ENCODE results near the gene MCC.

MCC gene

GRCh38 chr5:113085880-113086409, 402.3 kb downstream of the MCC start:
- H3K4me3 ChIP-seq (replicated peaks; ENCODE audit: insufficient read depth, low read length), result no peak overlapping the region
- DNase-seq (ENCODE audit: low read depth in 1 of 2, low spot score in 1 of 2), result no peak
- TF ChIP-seq GABPA (IDR thresholded peaks at IDR 0.05; ENCODE audit: low read depth), result no peak
- TF ChIP-seq REST (IDR thresholded peaks at IDR 0.05; ENCODE audit: insufficient replicate concordance, low read depth), result no peak
- TF ChIP-seq POLR2AphosphoS5 (IDR thresholded peaks at IDR 0.05; ENCODE audit: low read depth), result no peak
- TF ChIP-seq SPI1 (IDR thresholded peaks at IDR 0.05; ENCODE audit: borderline replicate concordance, low read depth), result no peak
- no peak for TF ChIP-seq CTCF (IDR thresholded peaks at IDR 0.05; ENCODE audit: insufficient read depth, low read length)
- no peak overlapping the region for H3K27ac ChIP-seq (replicated peaks)
- H3K27me3 ChIP-seq (ENCODE audit: insufficient read depth, poor library complexity, severe bottlenecking), result no peaks in the 10 kb centered on the region

- H3K27me3 ChIP-seq (ENCODE audit: insufficient read depth, poor library complexity, severe bottlenecking), result no peaks in the 10 kb centered on the region
- TF ChIP-seq POLR2AphosphoS5 (IDR thresholded peaks at IDR 0.05; ENCODE audit: low read depth) (no peak), REST (IDR thresholded peaks at IDR 0.05; ENCODE audit: insufficient replicate concordance, low read depth) (no peak), GABPA (IDR thresholded peaks at IDR 0.05; ENCODE audit: low read depth) (no peak), CTCF (IDR thresholded peaks at IDR 0.05; ENCODE audit: insufficient read depth, low read length) (no peak), SPI1 (IDR thresholded peaks at IDR 0.05; ENCODE audit: borderline replicate concordance, low read depth) (no peak)
- H3K27ac ChIP-seq (replicated peaks), result no peak overlapping the region
- DNase-seq (ENCODE audit: low read depth in 1 of 2, low spot score in 1 of 2), result no peak
- H3K4me3 ChIP-seq (replicated peaks; ENCODE audit: insufficient read depth, low read length), result no peak overlapping the region
Measured at GRCh38 chr5:113085084-113085414, 403.2 kb downstream of the MCC start.

GRCh38 chr5:113084402-113085083, 403.7 kb downstream of the MCC start:
- Histone ChIP-seq H3K4me3 (replicated peaks; ENCODE audit: insufficient read depth, low read length) (no peak overlapping the region), H3K27me3 (ENCODE audit: insufficient read depth, poor library complexity, severe bottlenecking) (no peaks in the 10 kb centered on the region), H3K27ac (replicated peaks) (no peak overlapping the region)
- no peak for DNase-seq (ENCODE audit: low read depth in 1 of 2, low spot score in 1 of 2)
- no peak for TF ChIP-seq SPI1 (IDR thresholded peaks at IDR 0.05; ENCODE audit: borderline replicate concordance, low read depth)
- no peak for TF ChIP-seq POLR2AphosphoS5 (IDR thresholded peaks at IDR 0.05; ENCODE audit: low read depth)
- no peak for TF ChIP-seq GABPA (IDR thresholded peaks at IDR 0.05; ENCODE audit: low read depth)
- TF ChIP-seq REST (IDR thresholded peaks at IDR 0.05; ENCODE audit: insufficient replicate concordance, low read depth), result no peak
- no peak for TF ChIP-seq CTCF (IDR thresholded peaks at IDR 0.05; ENCODE audit: insufficient read depth, low read length)
